ENCODE measurements around the gene OR6J1. TPM values are rescaled to one million over a fixed set of nuclear protein-coding genes. Genes with fewer than 3 reads are reported as not detected.

OR6J1 gene
- total and polyA plus RNA-seq, 12 donors, result not detected

- H3K27me3 ChIP-seq, result no peaks in the 10 kb centered on the region
- H3K27ac ChIP-seq, result peak overlapping the region in 1 of 5 donors; percentile 3
- 74 to 90% (median 82%) methylated on average over 1 of the region's 1 CpG for WGBS, 4 donors
- no peak overlapping the region for H3K4me3 ChIP-seq
- H3K4me1 ChIP-seq (replicated peaks in 1 of 2), result peaks cover 15 to 55% of the 10 kb centered on the region in 2 donors
- no peak for TF ChIP-seq CTCF (IDR thresholded peaks at IDR 0.05)
- no peak for TF ChIP-seq POLR2A (IDR thresholded peaks at IDR 0.05)
- H3K36me3 ChIP-seq (replicated peaks in 1 of 2), result no peaks in the 10 kb centered on the region
- no peaks in the 10 kb centered on the region for H3K9me3 ChIP-seq (replicated peaks in 1 of 3)
- DNase-seq, result no peak
- intact Hi-C loops (cut with DNase I), result no loop called here
These were observed 60.2 kb downstream of the OR6J1 start for GRCh38 chr14:22583994-22584393.

Other genes starting within 250 kb of the OR6J1 start
- 100 to 1,000 TPM; 203 to 457 (median 319) TPM for gene DAD1, start 55.1 kb downstream of the OR6J1 start, total RNA-seq
- gene DAD1, start 55.1 kb downstream of the OR6J1 start, polyA plus RNA-seq, result 100 to 1,000 TPM in 2 of 3 donors, 10 to 100 TPM in 1; 91.8 to 537 (median 190) TPM
- 10 to 100 TPM; 21.4 to 93.4 (median 49.3) TPM for gene ABHD4, start 46.1 kb downstream of the OR6J1 start, total RNA-seq
- gene ABHD4, start 46.1 kb downstream of the OR6J1 start, polyA plus RNA-seq, result 10 to 100 TPM; 23.3 to 44.5 (median 41.8) TPM
- gene OXA1L, start 122.3 kb upstream of the OR6J1 start, total RNA-seq, result 100 to 1,000 TPM in 8 of 9 donors, 10 to 100 TPM in 1; 79.9 to 183 (median 130) TPM
- gene OXA1L, start 122.3 kb upstream of the OR6J1 start, polyA plus RNA-seq, result 100 to 1,000 TPM; 109 to 179 (median 168) TPM
- 10 to 100 TPM in 8 of 9 donors, 1 to 10 TPM in 1; 7.3 to 30.5 (median 18.6) TPM for gene SLC7A7, start 171.1 kb upstream of the OR6J1 start, total RNA-seq
- 10 to 100 TPM in 1 of 3 donors, 1 to 10 TPM in 2; 4.0 to 10.1 (median 6.5) TPM for gene SLC7A7, start 171.1 kb upstream of the OR6J1 start, polyA plus RNA-seq
- gene MRPL52, start 185.5 kb upstream of the OR6J1 start, total RNA-seq, result 100 to 1,000 TPM in 5 of 9 donors, 10 to 100 TPM in 4; 58.3 to 390 (median 111) TPM
- 100 to 1,000 TPM in 2 of 3 donors, 10 to 100 TPM in 1; 66.0 to 337 (median 256) TPM for gene MRPL52, start 185.5 kb upstream of the OR6J1 start, polyA plus RNA-seq
- gene MMP14, start 192.2 kb upstream of the OR6J1 start, total RNA-seq, result 100 to 1,000 TPM in 4 of 9 donors, 10 to 100 TPM in 5; 19.3 to 161 (median 91.8) TPM
- 10 to 100 TPM; 15.5 to 65.2 (median 17.0) TPM for gene MMP14, start 192.2 kb upstream of the OR6J1 start, polyA plus RNA-seq
- 100 to 1,000 TPM in 4 of 9 donors, 10 to 100 TPM in 5; 14.8 to 207 (median 92.0) TPM for gene LRP10, start 227.4 kb upstream of the OR6J1 start, total RNA-seq
- 10 to 100 TPM; 13.1 to 26.8 (median 14.8) TPM for gene LRP10, start 227.4 kb upstream of the OR6J1 start, polyA plus RNA-seq
- gene REM2, start 238.9 kb upstream of the OR6J1 start, total RNA-seq, result under 1 TPM in 5 of 9 donors, not detected in 4; 0.15 to 0.28 (median 0.25) TPM
- gene REM2, start 238.9 kb upstream of the OR6J1 start, polyA plus RNA-seq, result 1 to 10 TPM in 1 of 3 donors, under 1 TPM in 2; 0.09 to 1.2 (median 0.64) TPM